Measurements from ENCODE around the gene PREX1. TPM values are rescaled to one million over a fixed set of nuclear protein-coding genes. Genes with fewer than 3 reads are reported as not detected.

Gene PREX1
- total and polyA plus RNA-seq, 2 donors (not counting 3 experiments of a cell fraction or from before 2014, with no cell fraction given): 51.3 to 72.9 TPM

- Histone ChIP-seq H3K4me2 (ENCODE audit: insufficient read depth, low read length) (no peak overlapping the region), H3K27ac (ENCODE audit: insufficient read depth, low read depth, low read length) (no peak overlapping the region), H3K9me1 (replicated peaks; ENCODE audit: control insufficient read depth, extremely low read depth, insufficient read depth, low read length) (no peaks in the 10 kb centered on the region), H3K27me3 (ENCODE audit: control insufficient read depth in 2 of 2, insufficient read depth in 2 of 2, low read length in 2 of 2) (no peaks in the 10 kb centered on the region), H3K4me1 (ENCODE audit: control insufficient read depth, extremely low read depth, insufficient read depth, low read length) (peaks cover 11% of the 10 kb centered on the region), H4K20me1 (replicated peaks; ENCODE audit: control insufficient read depth, extremely low read depth, insufficient read depth, low read length) (no peaks in the 10 kb centered on the region), H3K79me2 (ENCODE audit: control insufficient read depth, insufficient read depth, low read length) (peaks cover 25% of the 10 kb centered on the region), H2AFZ (ENCODE audit: low read depth, low read length) (no peak overlapping the region), H3K4me3 (replicated peaks in 1 of 3; ENCODE audit: insufficient read depth in 1 of 3, low read depth in 1 of 3, low read length in 3 of 3) (no peak overlapping the region), H3K9ac (replicated peaks; ENCODE audit: extremely low read depth, insufficient read depth, low read length) (no peak overlapping the region), H3K9me3 (replicated peaks; ENCODE audit: control insufficient read depth, insufficient read depth, low read length) (no peaks in the 10 kb centered on the region), H3K36me3 (ENCODE audit: control insufficient read depth in 2 of 2, extremely low read depth in 1 of 2, insufficient read depth in 2 of 2, low read length in 2 of 2) (peaks cover 4 to 17% of the 10 kb centered on the region in 2 experiments)
- ChIA-PET CTCF (interaction anchor here (1.6 kb wide), 1 partner anchor 76 kb away, joined by 4 read pairs; no protein-coding TSS in a partner anchor), POLR2A (no interaction called here)
- DNase-seq (ENCODE audit: low read depth, low spot score): no peak
- BruUV-seq (replicated peaks): no TSS peak
- peak; percentile 55 for FAIRE-seq
- dilution Hi-C loops (cut with MboI; ENCODE audit: extremely low pct_ligation_motif_present, low sequenced_read_pairs): no loop called here
- no peak for TF ChIP-seq MAX (IDR thresholded peaks at IDR 0.05; ENCODE audit: insufficient read depth, insufficient read length)
- TF ChIP-seq CTCF (IDR thresholded peaks at IDR 0.05; ENCODE audit: extremely low read depth in 1 of 2, insufficient read depth in 1 of 2, low read depth in 1 of 2, low read length in 2 of 2): no peak
- no peak for TF ChIP-seq POLR2AphosphoS5 (IDR thresholded peaks at IDR 0.05; ENCODE audit: insufficient read depth, low read depth, low read length)
- no peak for TF ChIP-seq FOS (IDR thresholded peaks at IDR 0.05; ENCODE audit: borderline replicate concordance, insufficient read depth, low read length)
- TF ChIP-seq GATA2 (IDR thresholded peaks at IDR 0.05; ENCODE audit: insufficient read depth, insufficient read length, low read depth, low read length): no peak
- no peak for TF ChIP-seq EZH2 (IDR thresholded peaks at IDR 0.05; ENCODE audit: borderline replicate concordance, low read depth, low read length, severe bottlenecking)
- TF ChIP-seq POLR2A (IDR thresholded peaks at IDR 0.05; ENCODE audit: low read depth, low read length): no peak
- no peak for TF ChIP-seq MYC (IDR thresholded peaks at IDR 0.05; ENCODE audit: low read depth, low read length)
- TF ChIP-seq JUN (IDR thresholded peaks at IDR 0.05; ENCODE audit: borderline replicate concordance, insufficient read depth, insufficient read length, low read depth): no peak
- intact Hi-C loops (cut with micrococcal nuclease): no loop called here
Measured at GRCh38 chr20:48733296-48733790, 94.5 kb downstream of the PREX1 start.
